Fibroblast of the aortic adventitia (primary cell): ENCODE results near the gene WWC2. TPM values are rescaled to one million over a fixed set of nuclear protein-coding genes. Genes with fewer than 3 reads are reported as not detected.

Experiments
- DNase-seq: peaks from one replicate; pipeline ENCODE4 v3.0.0-alpha.2; 2010; ENCODE audit warnings: low read depth
- H3K4me3 ChIP-seq: 2 replicates; pipeline ENCODE4 v1.5.1; 2011; ENCODE audit warnings: low read depth, mild to moderate bottlenecking, control low read depth, low read length, moderate library complexity
- total RNA-seq: library from RNA; depleted of rRNA; stranded (reverse); fragments of >200 nt; gene quantifications from 2 replicates; pipeline ENCODE4 v1.2.3, GENCODE V29; 2012; ENCODE audit warnings: low replicate concordance
- TF ChIP-seq, protein P1 (sequence below): IDR thresholded peaks from 2 replicates; pipeline ENCODE4 v1.5.1; 2011; ENCODE audit warnings: mild to moderate bottlenecking, low read length, control low read depth, inconsistent platforms; ENCODE audit not compliant: insufficient read depth

The WWC2 gene
- total RNA-seq, 1 donor = 21.5 TPM

DNA sequence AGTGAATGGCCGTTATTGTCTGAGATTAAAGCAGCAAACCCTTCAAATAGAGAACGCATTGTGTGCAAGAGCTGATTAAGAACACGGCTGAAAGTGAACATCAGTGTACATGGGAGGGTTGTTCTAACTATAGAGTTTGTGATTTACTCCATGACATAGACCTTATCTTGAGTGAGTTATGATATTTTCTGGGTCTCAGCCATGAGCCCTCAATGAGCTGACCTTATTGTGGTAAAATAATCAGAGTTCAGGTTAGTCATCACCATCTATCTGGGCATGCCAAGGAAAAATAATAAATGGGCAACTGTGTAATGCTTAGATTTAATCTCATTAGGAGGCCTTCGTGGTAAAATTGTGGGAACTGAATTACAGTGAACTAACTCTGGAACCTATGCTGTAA, 256.3 kb downstream of the WWC2 start:
- peak; percentile 94 for DNase-seq
- TF ChIP-seq, protein P1, sequence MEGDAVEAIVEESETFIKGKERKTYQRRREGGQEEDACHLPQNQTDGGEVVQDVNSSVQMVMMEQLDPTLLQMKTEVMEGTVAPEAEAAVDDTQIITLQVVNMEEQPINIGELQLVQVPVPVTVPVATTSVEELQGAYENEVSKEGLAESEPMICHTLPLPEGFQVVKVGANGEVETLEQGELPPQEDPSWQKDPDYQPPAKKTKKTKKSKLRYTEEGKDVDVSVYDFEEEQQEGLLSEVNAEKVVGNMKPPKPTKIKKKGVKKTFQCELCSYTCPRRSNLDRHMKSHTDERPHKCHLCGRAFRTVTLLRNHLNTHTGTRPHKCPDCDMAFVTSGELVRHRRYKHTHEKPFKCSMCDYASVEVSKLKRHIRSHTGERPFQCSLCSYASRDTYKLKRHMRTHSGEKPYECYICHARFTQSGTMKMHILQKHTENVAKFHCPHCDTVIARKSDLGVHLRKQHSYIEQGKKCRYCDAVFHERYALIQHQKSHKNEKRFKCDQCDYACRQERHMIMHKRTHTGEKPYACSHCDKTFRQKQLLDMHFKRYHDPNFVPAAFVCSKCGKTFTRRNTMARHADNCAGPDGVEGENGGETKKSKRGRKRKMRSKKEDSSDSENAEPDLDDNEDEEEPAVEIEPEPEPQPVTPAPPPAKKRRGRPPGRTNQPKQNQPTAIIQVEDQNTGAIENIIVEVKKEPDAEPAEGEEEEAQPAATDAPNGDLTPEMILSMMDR = no peak
- no peak overlapping the region for H3K4me3 ChIP-seq

DNA sequence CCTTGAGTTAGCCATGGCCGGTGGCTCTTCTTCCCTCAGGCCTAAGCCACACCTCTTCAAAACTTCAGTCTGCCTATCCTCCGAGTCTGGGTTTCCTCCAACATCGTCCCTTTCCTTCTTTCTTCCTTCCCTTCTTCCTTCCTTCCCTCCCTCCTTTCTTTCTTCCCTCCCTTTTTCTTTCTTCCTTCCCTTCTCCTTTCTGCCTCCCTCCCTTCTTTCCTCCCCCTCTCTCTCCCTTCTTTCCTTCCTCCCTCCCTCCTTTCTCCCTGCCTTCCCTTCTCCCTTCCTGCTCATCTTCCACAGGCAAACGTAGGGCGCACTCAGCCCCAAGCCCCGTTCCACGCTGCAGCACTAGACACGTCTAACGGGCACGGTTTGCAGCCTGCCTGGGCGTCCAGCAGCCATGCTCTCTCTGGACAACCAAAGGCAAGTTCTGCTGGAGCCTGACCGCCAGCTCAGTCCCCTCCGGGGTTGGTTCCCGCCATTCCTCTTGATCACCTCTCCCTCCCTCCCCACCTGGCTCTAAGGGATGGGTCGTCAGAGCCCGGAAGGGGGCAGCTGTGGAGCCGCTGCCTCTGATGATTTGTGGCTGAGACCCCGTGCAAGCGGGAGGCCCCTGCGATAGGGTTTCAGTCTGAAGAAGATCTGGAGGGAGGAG, 257.2 kb downstream of the WWC2 start:
- TF ChIP-seq, protein P1 = no peak

DNA sequence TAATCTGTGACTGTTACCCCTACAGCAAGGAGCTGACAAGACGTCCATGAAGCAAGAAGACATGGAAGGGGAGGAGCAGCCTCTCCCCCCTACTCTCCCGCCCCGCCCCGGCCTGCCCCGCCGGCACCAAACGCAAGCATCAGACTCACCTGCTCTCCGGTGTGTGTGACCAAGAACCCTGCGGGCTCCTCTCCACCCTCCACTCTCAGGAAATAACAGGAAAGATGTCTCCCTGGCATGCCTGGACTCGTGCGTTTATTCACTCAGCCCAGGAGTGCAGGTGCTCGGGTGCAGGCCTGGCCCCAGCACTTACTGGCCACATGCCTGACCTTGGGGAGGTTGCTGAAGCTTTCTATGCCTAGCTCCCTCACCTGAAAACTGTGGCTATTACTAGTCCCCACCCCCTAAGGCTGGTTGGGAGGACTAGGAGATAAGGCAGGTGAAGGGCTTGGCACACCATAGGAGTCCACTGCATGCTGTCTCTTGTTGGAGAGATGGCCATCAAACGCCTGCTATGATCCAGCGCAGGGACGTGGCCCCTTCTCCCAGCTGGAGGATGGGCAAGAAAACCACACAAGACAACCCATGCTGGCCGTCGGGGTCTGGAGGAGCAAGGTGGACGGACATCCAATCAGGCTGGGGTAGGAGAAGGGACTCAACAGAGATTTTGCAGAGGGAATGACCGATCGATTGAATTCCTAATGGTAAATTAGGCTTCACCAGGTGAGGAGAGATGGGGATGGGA, 258.0 kb downstream of the WWC2 start:
- H3K4me3 ChIP-seq = no peak overlapping the region

More for the DNA sequence above, 257.2 kb downstream of the WWC2 start:
- H3K4me3 ChIP-seq = no peak overlapping the region
- no peak for DNase-seq

DNA sequence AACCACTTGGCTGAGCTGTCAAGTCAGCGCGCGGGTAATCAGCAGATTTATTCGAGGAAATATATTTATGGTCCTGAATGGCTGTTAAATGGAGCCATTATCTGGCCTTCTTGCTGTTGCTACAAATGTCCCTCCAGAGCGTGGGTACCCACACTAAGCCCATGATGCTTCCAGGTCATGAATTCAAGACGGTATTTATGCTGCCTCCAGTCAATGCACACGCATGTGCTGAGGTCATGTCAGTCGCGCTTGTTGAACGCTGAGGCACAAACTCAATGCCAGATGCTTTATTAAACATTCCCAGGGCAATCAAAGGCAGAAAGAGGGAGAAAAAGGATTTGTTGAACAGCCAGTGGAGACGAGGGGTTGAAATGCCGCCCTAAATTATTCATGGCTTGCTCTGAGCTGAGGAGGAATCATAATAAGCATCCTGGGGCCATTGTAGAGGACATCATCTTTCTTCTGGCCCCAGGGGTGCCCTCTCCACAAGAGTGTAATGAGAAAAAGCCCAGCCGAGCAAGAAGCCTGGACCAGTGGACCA, 259.2 kb downstream of the WWC2 start:
- no peak for DNase-seq
- TF ChIP-seq, protein P1 = no peak
- no peak overlapping the region for H3K4me3 ChIP-seq

More for the DNA sequence above, 258.0 kb downstream of the WWC2 start:
- no peak for DNase-seq
- TF ChIP-seq, protein P1 = no peak

DNA sequence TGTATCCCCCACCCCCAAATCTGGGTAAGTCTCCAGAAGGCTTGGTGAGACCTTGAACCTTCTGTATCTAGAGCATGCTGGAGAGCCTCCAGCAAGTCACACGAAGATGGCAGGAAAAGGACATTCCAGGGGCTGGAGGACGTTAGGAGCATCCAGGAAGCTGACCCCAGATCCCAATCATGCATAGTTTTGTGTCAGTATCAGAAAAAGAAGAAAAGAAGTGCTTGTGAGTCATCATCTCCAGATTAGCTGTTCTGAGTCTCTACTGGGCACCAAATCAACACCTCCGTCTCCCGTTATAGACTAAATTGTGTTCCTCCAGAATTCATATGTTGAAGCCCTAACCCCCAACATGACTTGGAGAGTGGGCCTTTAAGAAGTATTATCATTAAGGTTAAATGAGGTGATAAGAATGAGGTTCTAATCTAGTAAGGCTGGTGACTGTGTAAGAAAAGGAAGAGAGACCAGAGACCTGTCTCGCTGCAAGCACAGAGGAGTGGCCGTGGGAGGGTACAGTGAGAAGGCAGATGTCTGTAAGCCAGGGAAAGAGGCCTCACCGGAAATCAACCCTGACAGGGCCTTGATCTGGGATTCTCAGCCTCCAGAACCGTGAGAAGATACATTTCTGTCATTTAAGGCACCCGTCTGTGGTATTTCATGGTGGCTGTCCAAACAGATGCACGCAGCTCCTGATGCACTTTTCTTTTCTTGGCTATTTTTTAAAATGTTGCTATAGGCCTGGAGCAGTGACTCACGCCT, 261.3 kb downstream of the WWC2 start:
- no peak overlapping the region for H3K4me3 ChIP-seq
- TF ChIP-seq, protein P1 = no peak
- peak; percentile 74 for DNase-seq

DNA sequence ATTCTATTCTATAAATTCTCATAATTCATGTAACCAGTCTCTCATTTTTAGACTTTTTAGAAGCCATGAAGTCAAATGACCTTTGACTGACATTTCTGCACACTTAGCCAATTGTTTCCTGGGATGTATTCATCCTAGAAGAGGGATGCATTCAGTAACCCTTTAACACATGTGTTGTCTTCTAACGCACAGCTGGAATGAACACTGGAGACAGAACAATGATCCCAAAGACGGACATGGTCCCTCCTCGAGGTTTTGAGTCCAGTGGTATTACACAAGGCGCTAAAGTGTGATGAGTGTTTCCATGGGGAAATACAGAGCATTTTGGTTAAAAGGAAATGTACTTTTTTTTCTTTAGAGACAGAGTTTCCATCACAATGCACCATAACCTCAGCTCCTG, 263.0 kb downstream of the WWC2 start:
- TF ChIP-seq, protein P1 = no peak
- no peak for DNase-seq
- H3K4me3 ChIP-seq = no peak overlapping the region
